Measurements from ENCODE around the gene GGA2.
"Not testable (repeated sequence)": the region's sequence is repeated elsewhere in the genome, so short reads cannot be mapped to it uniquely, and the experiment has no call there.

- not testable (repeated sequence) for TF ChIP-seq POLR2AphosphoS5, CTCF, EP300 (IDR thresholded peaks at IDR 0.05)
These were observed 30.5 kb upstream of the GGA2 start for GRCh38 chr16:23540817-23541178.

Measured in stomach (tissue), 4 donors.